ENCODE results near the gene APP.

Gene APP

GRCh38 chr21:25871566-25871965, 299.0 kb downstream of the APP start:
- DNase-seq (ENCODE audit: low read depth in 2 of 2), result no peak

- no peak for DNase-seq (ENCODE audit: low read depth in 2 of 2)
These were observed 300.5 kb downstream of the APP start for GRCh38 chr21:25870084-25870483.

- DNase-seq (ENCODE audit: low read depth in 2 of 2), result no peak
These were observed 303.5 kb downstream of the APP start for GRCh38 chr21:25867061-25867460.

- DNase-seq (ENCODE audit: low read depth in 2 of 2), result no peak
These were observed 306.8 kb downstream of the APP start for GRCh38 chr21:25863747-25864146.

- no peak for DNase-seq (ENCODE audit: low read depth in 2 of 2)
These were observed 307.5 kb downstream of the APP start for GRCh38 chr21:25863031-25863430.

GRCh38 chr21:25862596-25862995, 308.0 kb downstream of the APP start:
- DNase-seq (ENCODE audit: low read depth in 2 of 2), result no peak

- DNase-seq (ENCODE audit: low read depth in 2 of 2), result no peak
These were observed 308.5 kb downstream of the APP start for GRCh38 chr21:25862112-25862511.

GRCh38 chr21:25859235-25859929, 311.2 kb downstream of the APP start:
- no peak for DNase-seq (ENCODE audit: low read depth in 2 of 2)

GRCh38 chr21:25858325-25858724, 312.2 kb downstream of the APP start:
- no peak for DNase-seq (ENCODE audit: low read depth in 2 of 2)

- DNase-seq (ENCODE audit: low read depth in 2 of 2), result no peak
These were observed 313.1 kb downstream of the APP start for GRCh38 chr21:25857308-25858074.

GRCh38 chr21:25855576-25855975, 315.0 kb downstream of the APP start:
- DNase-seq (ENCODE audit: low read depth in 2 of 2), result no peak

- DNase-seq (ENCODE audit: low read depth in 2 of 2), result no peak
These were observed 320.3 kb downstream of the APP start for GRCh38 chr21:25850126-25850842.

GRCh38 chr21:25848309-25848708, 322.3 kb downstream of the APP start:
- DNase-seq (ENCODE audit: low read depth in 2 of 2), result no peak

- no peak for DNase-seq (ENCODE audit: low read depth in 2 of 2)
These were observed 324.8 kb downstream of the APP start for GRCh38 chr21:25845729-25846256.

- DNase-seq (ENCODE audit: low read depth in 2 of 2), result no peak
These were observed 327.6 kb downstream of the APP start for GRCh38 chr21:25842925-25843324.

GRCh38 chr21:25838809-25839208, 331.8 kb downstream of the APP start:
- DNase-seq (ENCODE audit: low read depth in 2 of 2), result no peak

GRCh38 chr21:25837533-25838265, 332.9 kb downstream of the APP start:
- no peak for DNase-seq (ENCODE audit: low read depth in 2 of 2)

GRCh38 chr21:25836396-25836795, 334.2 kb downstream of the APP start:
- DNase-seq (ENCODE audit: low read depth in 2 of 2), result no peak

GRCh38 chr21:25834381-25834780, 336.2 kb downstream of the APP start:
- no peak for DNase-seq (ENCODE audit: low read depth in 2 of 2)

GRCh38 chr21:25831300-25831960, 339.1 kb downstream of the APP start:
- DNase-seq (ENCODE audit: low read depth in 2 of 2), result no peak
